NCI-H526 treated with DMSO at 0.1 percent for 48 hours (cell line): ENCODE data around the gene QSOX2.

ENCODE experiments used
- DNase-seq: peaks from one replicate; lab custom pipeline; 2025; lab: John Stamatoyannopoulos, UW

QSOX2 gene

DNA sequence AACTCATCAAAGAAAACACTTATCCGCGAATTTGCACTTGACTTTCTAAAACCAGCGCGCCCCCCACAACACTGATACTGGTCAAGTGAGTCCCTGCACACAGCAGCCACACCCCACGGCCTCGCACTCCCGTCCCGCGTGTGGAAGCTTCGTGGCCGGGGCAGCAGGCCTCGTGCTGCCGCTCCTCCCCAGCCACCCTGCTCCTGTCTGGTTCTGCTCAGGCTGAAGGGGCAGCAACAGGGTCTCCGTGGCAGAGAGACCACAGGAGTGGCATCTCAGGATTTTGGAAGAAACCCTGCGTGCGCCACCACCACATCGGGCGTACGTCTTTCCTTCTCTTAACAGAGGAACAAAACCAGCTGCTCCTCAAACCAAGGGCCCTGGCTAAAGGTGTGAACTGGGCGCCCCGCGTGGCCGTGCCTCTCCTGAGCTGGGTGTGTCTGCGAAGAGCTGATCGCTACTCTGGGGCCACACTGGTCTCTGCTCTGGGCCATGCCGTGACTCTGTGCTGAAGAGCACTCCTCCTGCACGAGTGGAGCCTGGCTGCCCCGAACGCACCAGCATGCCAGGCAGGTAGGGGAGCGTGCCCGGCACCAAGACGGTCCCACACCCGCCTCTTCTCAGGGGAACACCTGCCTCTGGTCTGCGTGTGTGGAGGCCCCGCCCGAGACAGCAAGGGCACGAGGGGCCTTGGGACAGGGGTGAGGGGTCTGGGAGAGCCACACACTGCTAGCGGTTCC is 23.3 kb downstream of the QSOX2 start:
- DNase-seq = no peak

DNA sequence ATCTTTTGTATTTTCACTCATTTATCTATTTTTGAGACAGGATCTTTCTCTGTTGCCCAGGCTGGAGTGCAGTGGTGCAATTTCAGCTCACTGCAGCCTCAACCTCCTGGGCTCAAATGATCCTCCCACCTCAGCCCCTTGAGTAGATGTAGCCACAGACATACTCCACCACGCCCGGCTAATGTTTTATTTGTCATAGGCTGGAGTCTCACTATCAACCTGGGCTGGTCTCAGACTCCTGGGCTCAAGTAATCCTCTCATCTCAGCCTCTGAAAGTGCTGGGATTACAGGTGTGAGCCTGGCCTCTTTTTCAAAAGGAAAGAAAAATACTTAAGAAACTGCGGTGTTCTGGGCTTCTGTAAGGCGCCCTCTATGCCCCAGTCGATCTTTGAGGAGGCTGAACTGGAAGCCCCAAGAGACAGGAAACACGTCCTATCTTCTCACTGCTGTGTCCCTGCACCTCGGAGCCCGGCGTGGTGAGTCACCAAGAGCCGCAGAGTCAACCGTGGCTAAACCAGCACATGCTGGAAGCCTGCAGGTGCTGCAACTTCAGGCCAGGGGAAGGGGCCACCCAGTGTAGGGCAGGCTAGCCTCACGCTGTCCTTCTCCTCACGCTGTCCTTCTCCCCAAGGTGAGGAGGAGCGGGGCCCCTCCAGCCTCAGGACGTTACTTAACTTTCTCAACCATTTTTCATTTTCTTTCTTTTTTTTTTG is 25.4 kb downstream of the QSOX2 start:
- no peak for DNase-seq

DNA sequence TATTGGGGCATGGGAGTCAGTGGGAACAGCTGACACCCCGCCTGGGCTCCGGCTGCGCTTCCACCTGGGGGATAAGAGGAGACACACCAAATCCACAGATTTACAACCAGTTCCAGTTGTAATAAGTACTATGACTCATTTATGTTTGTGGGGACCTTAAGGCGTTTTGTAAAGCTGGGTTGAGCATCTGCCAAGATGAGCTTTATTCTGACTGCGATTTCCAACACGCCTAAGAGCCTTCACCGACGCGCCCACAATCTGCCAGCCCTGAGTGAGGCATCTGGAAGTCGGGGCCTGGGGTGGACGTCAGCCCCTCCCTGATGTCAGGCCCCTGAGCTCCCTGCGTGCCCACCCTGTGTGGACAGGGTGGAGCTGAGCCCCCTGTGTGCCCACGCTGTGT is 26.3 kb downstream of the QSOX2 start:
- DNase-seq = no peak

DNA sequence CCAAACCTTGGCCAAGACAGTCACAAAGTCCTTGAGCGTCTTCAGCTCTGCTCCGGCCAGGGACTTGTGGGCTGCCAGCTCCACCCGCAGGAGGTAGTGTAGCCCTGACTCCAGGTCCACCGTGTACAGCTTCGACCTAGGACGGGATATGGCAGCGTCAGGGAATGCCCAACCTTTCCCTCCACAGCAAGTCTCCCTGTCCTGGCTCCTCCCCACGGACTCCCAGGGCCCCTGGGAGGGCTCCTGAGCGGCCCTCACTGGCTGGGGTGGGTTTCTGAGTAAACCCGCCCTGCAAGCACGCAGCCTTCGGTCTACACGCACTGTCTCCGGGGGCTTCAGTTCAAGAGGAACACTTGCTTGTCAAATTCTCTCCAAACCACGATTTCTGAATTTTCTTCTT is 26.9 kb downstream of the QSOX2 start:
- no peak for DNase-seq

DNA sequence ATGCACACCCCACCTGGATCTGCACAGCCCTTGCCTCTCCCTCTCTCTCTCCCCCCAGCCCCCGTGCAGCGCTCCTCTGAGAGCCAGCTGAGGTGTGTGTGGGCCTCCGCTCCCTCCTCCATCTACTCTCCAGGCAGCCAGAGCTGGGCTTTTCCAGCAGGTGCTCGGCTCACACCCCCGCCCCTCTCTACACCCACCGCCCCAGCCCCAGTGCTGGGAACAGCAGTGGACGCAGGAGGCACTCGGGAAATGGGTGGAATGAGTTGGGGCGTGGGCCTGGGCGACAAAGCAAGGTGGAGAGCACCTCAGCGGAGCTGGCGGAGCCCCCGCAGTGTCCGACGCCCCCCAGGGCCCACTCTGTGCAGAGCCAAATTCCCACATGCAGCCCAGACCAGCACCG is 27.3 kb downstream of the QSOX2 start:
- no peak for DNase-seq

DNA sequence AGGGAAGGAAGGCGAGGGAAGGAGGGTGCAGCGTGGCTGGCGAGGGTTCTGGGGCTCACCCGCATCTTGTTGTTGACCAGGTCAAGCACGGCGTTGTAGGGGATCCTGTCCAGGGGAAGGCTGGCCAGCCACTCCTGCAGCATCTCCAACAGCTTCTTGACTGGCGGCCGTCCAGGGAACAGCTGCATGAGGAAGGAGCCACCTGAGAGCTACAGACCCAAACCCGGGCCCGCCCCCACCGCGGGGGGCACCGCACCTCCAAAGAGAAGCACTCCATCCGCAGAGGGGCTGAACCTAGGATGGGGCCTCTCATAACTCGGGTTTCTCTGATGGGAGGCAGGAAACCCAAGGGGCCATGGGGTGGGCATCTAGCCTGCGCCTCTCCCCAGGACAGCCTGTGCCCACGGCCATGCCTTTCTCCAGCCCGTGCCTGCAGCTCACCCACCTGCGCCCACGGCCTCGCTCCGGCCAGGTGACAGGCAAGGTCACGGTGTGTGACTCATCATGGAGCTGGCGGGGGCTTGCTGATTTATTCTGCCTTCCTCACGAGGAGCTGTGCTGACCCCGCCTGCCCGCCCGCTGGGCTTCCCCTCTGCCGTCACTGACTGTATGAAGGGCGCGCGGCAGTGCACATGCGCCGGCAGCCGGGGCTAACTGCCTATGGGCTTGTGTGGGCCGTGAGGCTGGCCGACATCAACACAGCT is 28.9 kb downstream of the QSOX2 start:
- no peak for DNase-seq

DNA sequence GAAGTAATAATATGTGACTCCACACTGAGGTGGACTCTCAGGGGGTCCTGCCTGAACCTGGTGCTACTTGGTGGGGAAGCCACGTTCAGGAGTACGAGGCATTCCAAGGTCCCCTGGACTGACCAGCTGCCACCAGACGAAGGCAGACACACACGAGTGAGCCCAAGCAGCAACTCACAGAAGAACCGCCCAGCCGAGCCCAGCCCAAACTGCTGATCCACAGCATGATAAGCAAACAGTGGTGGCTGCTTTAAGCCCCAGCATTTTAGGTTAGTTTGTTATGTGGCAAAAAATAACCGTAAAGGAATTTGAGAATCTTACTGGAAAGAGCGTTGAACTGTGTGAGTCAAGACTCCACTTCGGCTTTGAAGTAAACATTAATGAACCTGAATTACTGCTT is 31.9 kb downstream of the QSOX2 start:
- no peak for DNase-seq

DNA sequence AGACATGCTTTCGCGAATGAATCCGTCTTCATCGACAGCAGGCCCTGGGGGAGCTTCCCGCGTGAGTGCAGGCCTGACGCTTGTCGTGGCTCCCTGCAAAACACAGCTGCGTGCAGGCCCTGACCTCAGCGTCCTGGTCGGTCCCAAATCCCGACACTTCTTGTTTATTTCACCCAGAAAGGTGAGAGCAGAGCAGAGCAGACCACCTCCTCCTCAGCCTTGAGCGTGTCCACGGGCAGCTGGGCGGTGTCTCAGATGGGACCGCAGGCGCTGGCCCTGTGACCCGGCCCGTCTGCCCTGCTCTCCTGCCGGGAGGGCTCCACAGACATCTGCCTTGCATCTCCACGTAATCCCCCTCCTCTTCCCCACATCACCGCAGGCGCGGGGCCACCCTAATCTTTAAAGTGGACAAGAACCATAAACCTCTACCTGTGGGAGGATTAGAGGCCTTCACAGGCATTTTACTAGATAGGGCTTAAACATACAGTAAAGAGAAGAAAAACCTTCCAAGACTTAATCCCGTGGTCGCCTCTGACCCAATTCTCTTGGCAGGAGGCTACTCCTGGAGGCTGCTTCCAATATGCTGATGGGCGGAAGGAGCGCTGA is 33.2 kb downstream of the QSOX2 start:
- no peak for DNase-seq

DNA sequence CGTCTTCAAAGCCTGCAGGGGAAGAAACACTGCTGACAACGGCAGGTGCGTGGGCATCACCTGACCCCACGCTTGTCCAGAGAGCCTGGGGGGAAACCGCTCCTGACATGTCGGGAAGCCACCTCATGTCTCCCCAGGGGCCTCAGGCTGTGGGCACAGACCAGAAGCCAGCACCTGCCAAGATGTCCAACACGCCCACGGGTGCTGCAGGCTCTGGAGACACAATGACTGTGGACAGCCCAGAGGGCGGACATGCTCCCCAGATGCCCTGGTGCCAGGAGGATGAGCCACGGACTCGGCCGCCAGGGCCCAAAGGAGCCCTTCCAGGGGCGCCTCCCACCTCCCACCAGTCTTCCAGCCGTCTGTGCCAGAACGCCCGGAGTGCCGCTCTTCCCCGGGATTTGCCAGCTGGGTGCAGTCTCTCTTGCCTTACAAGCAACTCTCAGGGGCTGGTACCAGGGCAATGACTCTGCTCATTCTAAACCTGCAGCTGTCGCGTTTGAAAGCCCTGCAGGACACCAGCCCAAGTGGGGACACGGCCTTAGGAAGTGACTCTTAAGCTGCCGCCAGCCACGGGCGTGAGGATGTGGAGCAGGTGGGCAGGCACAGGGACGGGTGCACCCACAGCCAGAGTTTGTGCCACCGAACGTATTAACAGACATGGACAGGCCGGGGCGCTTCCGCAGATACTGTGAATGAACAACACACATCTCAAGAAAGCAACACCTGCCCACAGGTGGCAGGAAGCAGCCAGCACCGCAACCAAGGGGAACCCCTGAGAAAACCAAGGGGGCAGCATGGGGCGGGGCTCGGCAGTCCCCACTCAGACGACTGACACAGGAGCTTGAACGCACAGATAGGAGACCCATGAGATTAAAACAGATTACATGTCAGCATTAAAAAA is 33.9 kb downstream of the QSOX2 start:
- no peak for DNase-seq

DNA sequence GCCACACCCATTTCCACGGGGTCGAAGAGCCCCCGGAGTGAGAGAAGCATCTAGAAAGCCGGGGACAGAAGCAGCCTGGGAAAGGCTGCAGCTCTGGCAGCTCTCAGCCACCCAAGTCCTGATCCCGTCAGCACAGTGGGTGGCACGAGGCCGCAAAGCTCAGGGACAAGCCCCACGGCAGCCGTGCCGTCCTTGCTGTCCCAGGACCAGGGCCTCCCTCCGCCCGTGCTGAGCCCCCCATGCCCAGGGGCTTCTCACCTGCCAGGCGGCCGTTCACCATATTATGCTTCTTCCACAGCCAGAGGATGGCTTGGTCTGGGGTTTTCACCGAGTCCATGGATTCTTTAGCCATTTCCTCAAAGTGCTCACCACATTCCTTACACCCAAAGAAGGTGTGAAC is 34.6 kb downstream of the QSOX2 start:
- DNase-seq = no peak

DNA sequence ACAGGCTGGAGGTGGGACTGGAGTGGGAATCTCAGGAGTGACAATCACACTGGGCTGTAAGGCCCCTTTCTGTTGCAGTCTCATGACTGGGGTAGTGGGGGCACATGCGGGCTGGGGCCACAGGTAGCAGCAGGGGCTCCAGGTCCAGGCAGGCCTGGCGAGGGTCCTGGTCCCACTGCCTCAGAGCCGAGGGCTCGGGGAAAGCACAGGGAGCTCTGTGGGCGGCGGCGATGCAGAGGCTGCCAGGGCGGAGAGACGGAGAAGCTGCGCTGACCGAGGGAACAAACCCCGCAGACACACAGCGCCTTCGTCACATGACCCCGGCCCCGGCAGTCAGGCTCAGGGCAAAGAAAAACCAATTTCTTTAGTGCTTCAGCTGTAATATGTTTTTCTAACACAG is 35.3 kb downstream of the QSOX2 start:
- no peak for DNase-seq

DNA sequence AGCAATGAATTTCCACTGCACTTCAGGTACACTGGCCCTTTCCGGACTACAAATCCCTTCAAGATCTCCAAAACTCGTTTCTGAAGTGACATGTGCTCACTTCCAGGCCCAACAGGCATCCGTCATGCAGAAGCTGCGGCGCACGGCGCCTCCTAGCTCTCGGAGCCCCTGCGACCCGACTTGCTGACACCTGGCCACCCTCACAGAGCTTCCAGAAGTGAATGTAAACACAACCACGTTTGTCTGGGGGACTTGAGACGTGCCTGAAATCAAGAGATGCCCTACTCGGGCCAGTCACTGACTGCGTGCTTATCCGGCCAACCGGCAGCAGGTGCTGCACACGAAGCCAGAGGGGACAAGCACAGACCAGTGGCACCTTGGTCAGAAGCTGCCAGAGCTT is 35.8 kb downstream of the QSOX2 start:
- no peak for DNase-seq

DNA sequence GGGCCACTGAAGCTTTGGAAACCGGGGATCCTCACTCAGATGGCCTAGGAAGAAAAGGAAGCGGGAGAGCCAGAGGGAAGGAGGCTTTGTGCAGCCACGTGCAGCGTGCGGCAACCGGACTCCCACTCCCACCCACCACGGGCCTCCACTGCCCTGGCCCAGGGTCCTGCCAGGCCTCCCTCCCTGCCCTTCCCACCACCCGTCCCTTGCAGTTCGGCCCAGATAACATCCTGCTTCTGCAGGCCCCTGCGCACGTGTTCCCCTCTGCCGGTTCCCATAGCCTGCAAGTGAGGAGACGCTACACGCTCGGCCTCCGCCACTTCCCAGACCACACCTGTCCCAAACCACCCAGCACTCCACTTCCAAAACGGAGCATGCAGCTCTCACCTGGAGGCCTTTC is 36.4 kb downstream of the QSOX2 start:
- DNase-seq = no peak

DNA sequence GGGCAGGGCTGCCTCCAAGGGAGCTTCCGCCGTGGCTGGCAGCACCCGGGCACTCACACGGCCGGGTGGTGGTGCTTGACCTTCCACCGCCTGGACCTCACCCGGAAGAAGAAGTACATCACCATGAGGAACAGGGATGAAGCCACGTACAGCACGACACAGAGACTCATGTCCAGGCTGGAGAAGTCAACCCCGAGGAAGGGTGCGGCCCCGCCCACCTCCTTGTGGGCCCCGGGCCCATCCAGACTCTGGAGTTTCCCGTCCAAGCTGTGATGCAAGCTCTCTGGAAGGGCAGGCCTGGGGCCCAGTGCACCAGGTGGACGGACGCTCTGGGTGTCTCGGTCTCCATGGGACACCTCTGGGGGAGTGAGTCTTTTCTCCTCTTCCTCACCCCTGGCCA is 36.9 kb downstream of the QSOX2 start:
- DNase-seq = no peak

DNA sequence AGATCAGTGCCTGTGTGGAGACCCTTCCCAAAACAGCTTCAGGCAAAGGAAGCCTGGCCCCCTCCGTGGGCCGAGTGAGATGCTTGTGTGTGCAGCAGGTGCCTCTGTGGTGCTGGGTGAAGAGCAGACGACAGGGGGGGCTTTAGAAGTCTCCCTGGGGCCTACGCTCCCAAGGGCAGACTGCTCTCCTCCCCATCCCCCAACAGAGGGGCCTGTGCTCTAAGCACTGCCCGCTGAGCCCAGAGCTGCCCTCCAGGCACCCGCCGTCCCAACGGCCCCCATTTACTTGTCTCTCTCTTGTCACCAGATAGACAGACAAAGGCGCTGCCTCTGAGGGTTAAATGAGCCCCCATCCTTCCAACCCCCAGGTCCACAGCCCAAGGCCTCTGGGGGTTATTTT is 38.0 kb downstream of the QSOX2 start:
- DNase-seq = no peak

DNA sequence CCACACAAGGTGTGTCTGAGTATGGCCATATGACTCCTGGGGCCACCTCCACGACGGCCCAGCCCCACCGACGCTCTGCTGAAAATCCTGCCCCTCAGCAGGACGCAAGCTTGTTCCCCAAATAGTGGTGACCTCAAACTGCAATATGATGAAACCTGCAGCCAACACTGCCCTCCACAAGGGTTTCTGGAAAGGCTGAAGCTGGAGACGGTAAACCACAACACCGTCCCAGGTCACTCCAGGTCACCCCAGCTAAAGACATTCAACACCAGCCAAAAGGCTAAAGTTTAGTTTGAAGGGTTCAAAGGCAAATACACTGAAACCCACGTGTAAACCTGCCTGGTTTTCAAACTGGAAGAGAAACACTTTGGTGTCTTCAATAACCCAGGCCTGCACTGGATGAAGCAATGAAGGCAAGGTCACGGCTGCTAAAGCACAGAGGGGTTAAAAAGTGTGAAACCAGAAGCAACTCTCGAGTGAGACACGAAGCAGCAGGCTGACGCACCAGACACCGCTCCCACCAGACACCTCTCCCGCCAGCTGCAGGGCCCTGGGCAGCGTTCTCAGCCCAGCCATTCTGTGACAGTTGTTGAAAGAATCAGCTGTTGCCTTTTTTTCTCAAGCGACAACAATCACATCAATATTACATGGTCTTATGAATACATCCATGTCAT is 38.9 kb downstream of the QSOX2 start:
- DNase-seq = no peak

DNA sequence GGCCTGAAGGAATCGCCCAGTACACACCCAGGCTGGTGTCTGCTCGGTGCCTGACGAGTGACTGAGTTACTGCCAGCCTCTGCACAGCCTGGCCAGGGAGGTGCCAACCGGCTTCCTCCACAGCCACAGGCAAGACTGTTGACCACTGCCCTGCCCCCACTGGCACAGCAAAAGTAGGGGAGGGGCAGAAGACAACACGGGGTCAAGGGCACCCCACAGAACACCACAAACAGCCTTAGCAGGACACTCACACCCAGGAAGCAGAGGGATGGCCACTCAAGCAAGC is 40.0 kb downstream of the QSOX2 start:
- DNase-seq = no peak

DNA sequence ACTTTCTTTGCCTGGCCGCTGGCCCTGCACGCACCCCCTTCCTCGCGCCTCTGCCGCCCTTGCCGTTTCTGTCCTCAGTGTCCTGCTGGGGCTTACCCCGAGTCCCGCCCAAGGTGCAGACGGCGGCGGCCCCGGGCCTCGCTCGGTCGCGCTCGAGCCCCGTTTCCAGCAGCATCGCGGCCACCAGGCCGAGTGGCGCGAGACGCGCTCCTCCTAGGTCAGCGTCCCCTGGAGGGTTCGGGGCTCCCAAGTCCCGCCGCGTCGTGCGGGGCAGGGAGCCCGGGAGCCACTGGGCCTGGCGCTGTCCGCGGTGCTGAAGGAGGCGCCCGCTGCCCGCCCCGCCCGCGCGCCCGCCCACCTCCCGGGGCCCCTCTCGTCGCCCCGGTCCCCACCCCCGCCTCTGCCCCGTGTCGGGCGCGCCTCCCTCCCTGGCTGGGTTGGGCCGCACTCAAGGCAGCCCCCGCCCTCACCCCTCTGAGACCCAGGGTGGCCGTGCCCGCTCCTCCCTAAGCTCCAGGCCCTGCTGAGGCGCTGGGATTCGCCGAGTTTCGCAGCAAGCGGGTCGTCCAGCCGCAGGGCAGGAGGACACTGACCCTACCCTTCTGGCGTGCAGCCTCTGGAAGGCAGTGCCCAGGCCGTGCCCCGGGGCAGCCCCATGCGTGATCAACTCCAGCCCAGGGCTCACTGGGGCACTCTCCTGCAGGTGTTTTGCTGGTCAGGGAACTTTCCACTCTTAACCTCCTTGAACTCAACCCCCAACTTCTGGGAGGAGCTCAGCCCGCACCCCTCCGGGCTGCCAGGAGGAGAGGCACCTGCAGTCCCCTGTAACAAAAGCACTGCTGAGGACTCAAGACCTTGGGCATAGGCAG is 40.5 kb downstream of the QSOX2 start, which contains the start of gene LHX3:
Gene LHX3 (minus strand): TSS at position 291 of the 869 bp plus-strand sequence. CDS start 116 bp downstream, at position 175.
- DNase-seq = no peak

DNA sequence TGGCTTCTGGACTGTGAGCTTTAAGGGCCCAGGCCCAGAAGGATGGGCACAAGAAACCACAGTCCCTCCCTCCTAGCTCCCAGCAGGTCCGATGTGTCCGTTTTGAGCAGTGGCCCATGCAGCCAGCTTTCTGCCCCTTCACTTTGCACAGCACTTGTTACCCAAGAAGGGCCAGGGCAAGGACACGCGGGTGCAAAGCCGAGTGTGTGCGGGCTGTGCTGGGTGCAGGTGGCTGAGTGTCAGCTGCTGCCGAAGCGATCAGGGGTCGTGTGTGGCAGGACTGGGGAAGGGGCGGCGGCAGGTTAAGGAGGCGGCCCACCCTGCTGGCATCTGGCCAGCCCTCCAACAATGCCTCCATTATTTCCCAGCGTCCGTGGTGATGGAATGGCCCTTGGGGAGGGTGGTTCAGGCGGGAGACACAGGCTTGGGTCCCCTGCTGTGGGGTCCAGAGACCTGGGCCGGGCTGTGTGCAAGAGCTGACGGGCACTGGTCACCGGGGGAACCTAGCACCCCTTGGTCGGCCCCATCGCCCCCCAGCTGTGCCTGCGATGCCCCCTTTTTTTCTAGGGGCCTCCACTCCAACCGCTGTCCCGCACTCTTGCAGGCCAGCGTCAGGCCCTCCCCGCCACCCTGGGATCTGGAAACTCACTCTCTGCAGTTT is 41.3 kb downstream of the QSOX2 start:
- no peak for DNase-seq
